ENCODE measurements around the gene STK10.

GRCh38 chr5:172187118-172188032 lies 649 bp downstream of the STK10 start:
- TF ChIP-seq CTCF (IDR thresholded peaks at IDR 0.05; ENCODE audit: insufficient read depth, low read length) (no peak), SPI1 (IDR thresholded peaks at IDR 0.05; ENCODE audit: borderline replicate concordance, low read depth) (peak; percentile 32; the same call in 1 of the 2 replicates), GABPA (IDR thresholded peaks at IDR 0.05; ENCODE audit: low read depth) (peak; percentile 53; the same call in 1 of the 2 replicates)
